Endodermal cell (in vitro differentiated cells): ENCODE results near the gene SYT6. TPM values are rescaled to one million over a fixed set of nuclear protein-coding genes. Genes with fewer than 3 reads are reported as not detected.

Experiments
- DNase-seq: peaks from one replicate; pipeline ENCODE4 v3.0.0-alpha.2; 2017
- H3K27ac ChIP-seq: 2 replicates; pipeline ENCODE4 v1.5.1; 2013; ENCODE audit warnings: mild to moderate bottlenecking, low read depth, low read length, moderate library complexity
- H3K27me3 ChIP-seq: 2 replicates; pipeline ENCODE4 v1.6.1; 2013; ENCODE audit warnings: mild to moderate bottlenecking, low read length, moderate library complexity; ENCODE audit not compliant: insufficient read depth, control insufficient read depth, poor library complexity, severe bottlenecking
- H3K36me3 ChIP-seq: 2 replicates; pipeline ENCODE4 v1.7.0; 2013; ENCODE audit warnings: mild to moderate bottlenecking, low read length, moderate library complexity; ENCODE audit not compliant: control insufficient read depth, insufficient read depth
- H3K4me1 ChIP-seq: one replicate; pipeline ENCODE4 v1.7.0; 2013; ENCODE audit warnings: low read length; ENCODE audit not compliant: control insufficient read depth, insufficient read depth
- H3K4me3 ChIP-seq: 2 replicates; pipeline ENCODE4 v1.5.1; 2013; ENCODE audit warnings: mild to moderate bottlenecking, low read length, moderate library complexity
- H3K9ac ChIP-seq: 2 replicates; pipeline ENCODE4 v1.6.1; 2013; ENCODE audit warnings: mild to moderate bottlenecking, low read length, moderate library complexity; ENCODE audit not compliant: poor library complexity, severe bottlenecking; ENCODE audit errors: extremely low read depth
- H3K9me3 ChIP-seq: 2 replicates; pipeline ENCODE4 v1.6.1; 2013; ENCODE audit warnings: mild to moderate bottlenecking, low read length, moderate library complexity; ENCODE audit not compliant: control insufficient read depth
- H3K27ac Mint-ChIP-seq: 2 replicates; pipeline ENCODE4 v1.8.0; 2020; ENCODE audit warnings: mixed read lengths
- H3K27me3 Mint-ChIP-seq: 2 replicates; pipeline ENCODE4 v1.8.0; 2021; ENCODE audit warnings: mild to moderate bottlenecking, mixed read lengths; ENCODE audit not compliant: insufficient read depth
- H3K36me3 Mint-ChIP-seq: 2 replicates; pipeline ENCODE4 v1.8.0; 2020; ENCODE audit warnings: low read depth, mixed read lengths
- H3K4me1 Mint-ChIP-seq: 2 replicates; pipeline ENCODE4 v1.8.0; 2020; ENCODE audit warnings: mixed read lengths
- H3K4me3 Mint-ChIP-seq: 2 replicates; pipeline ENCODE4 v1.8.0; 2020; ENCODE audit warnings: mild to moderate bottlenecking, moderate library complexity, mixed read lengths
- H3K9me3 Mint-ChIP-seq: 2 replicates; pipeline ENCODE4 v1.8.0; 2020; ENCODE audit warnings: mild to moderate bottlenecking, mixed read lengths
- CTCF ChIP-seq: fragments of 200-600 bp; sonication (generic); conservative IDR thresholded peaks from 2 replicates; pipeline ENCODE4 v1.5.0; 2021; ENCODE audit warnings: antibody characterized with exemption, mild to moderate bottlenecking
- WGBS, 2 experiments: methylation state at CpG; one replicate each; pipeline versions ENCODE4 v1.1.5 to v1.1.7; 2013; ENCODE audit warnings: missing lambda C conversion rate in 2 of 2, mixed read lengths in 1 of 2; ENCODE audit not compliant: insufficient coverage in 1 of 2, insufficient read length in 1 of 2; 5-methylcytosine and 5-hydroxymethylcytosine counted together
- total RNA-seq, 2 donors: library from RNA; stranded (reverse); fragmentation: NEBNext Ultra II Directional in 1 of 2; extraction: Animal tissue kit (Norgen Biotek cat#: 25700) in 1 of 2; gene quantifications; 2 replicates in 1 of 2; 3 replicates in 1 of 2; pipeline ENCODE4 v1.2.1, GENCODE V29; 2021

SYT6 gene
- total RNA-seq, 2 donors from 2014 or later, result 1.3 to 4.4 TPM

- H3K27ac ChIP-seq, result no peak overlapping the region
- H3K9me3 ChIP-seq, result no peaks in the 10 kb centered on the region
- no peak for TF ChIP-seq CTCF
- H3K36me3 ChIP-seq, result no peaks in the 10 kb centered on the region
- no peaks in the 10 kb centered on the region for H3K9me3 Mint-ChIP-seq
- no peak overlapping the region for H3K4me3 Mint-ChIP-seq
- H3K4me1 ChIP-seq, result no peaks in the 10 kb centered on the region
- peaks cover 20% of the 10 kb centered on the region for H3K4me1 Mint-ChIP-seq
- DNase-seq, result no peak
- H3K36me3 Mint-ChIP-seq, result no peaks in the 10 kb centered on the region
- H3K27me3 ChIP-seq, result peaks cover 29% of the 10 kb centered on the region
- H3K27me3 Mint-ChIP-seq, result peaks cover 40% of the 10 kb centered on the region
- no peak overlapping the region for H3K4me3 ChIP-seq
- H3K9ac ChIP-seq, result no peak overlapping the region
- no peak overlapping the region for H3K27ac Mint-ChIP-seq
- 89 to 93% methylated on average over 2 to 3 of the region's 3 CpGs for WGBS, 2 experiments
Observed at GRCh38 chr1:114167226-114167625, 13.6 kb upstream of the SYT6 start.

GRCh38 chr1:114164840-114165543 is 11.3 kb upstream of the SYT6 start:
- Histone ChIP-seq H3K9ac (no peak overlapping the region), H3K27ac (no peak overlapping the region), H3K4me3 (no peak overlapping the region), H3K27me3 (peaks cover 47% of the 10 kb centered on the region), H3K4me1 (no peaks in the 10 kb centered on the region), H3K36me3 (no peaks in the 10 kb centered on the region), H3K9me3 (no peaks in the 10 kb centered on the region)
- DNase-seq, result no peak
- TF ChIP-seq CTCF, result no peak
- H3K36me3 Mint-ChIP-seq, result no peaks in the 10 kb centered on the region
- H3K27ac Mint-ChIP-seq, result no peak overlapping the region
- no peaks in the 10 kb centered on the region for H3K9me3 Mint-ChIP-seq
- H3K4me1 Mint-ChIP-seq, result peaks cover 25% of the 10 kb centered on the region
- no peak overlapping the region for H3K4me3 Mint-ChIP-seq
- peaks cover 61% of the 10 kb centered on the region for H3K27me3 Mint-ChIP-seq
- 80 to 95% methylated on average over 1 to 3 of the region's 3 CpGs for WGBS, 2 experiments

- no peak for DNase-seq
- no peaks in the 10 kb centered on the region for H3K9me3 ChIP-seq
- 90 to 100% methylated on average over 1 to 2 of the region's 2 CpGs for WGBS, 2 experiments
- H3K4me3 ChIP-seq, result no peak overlapping the region
- no peak overlapping the region for H3K4me3 Mint-ChIP-seq
- H3K27me3 Mint-ChIP-seq, result peaks cover 81% of the 10 kb centered on the region
- no peak overlapping the region for H3K9ac ChIP-seq
- H3K36me3 ChIP-seq, result no peaks in the 10 kb centered on the region
- no peaks in the 10 kb centered on the region for H3K36me3 Mint-ChIP-seq
- TF ChIP-seq CTCF, result no peak
- H3K27ac Mint-ChIP-seq, result no peak overlapping the region
- peaks cover 23% of the 10 kb centered on the region for H3K4me1 Mint-ChIP-seq
- H3K27me3 ChIP-seq, result peaks cover 77% of the 10 kb centered on the region
- H3K27ac ChIP-seq, result no peak overlapping the region
- no peaks in the 10 kb centered on the region for H3K9me3 Mint-ChIP-seq
- H3K4me1 ChIP-seq, result peaks cover 6% of the 10 kb centered on the region
Observed at GRCh38 chr1:114159941-114160340, 6.3 kb upstream of the SYT6 start.
